CD1c-positive myeloid dendritic cell (primary cell): Measurements from ENCODE around the gene SLC7A7.
"Not testable (repeated sequence)": the region's sequence is repeated elsewhere in the genome, so short reads cannot be mapped to it uniquely, and the experiment has no call there.

ENCODE experiments used
- DNase-seq: peaks from one replicate; pipeline ENCODE4 v3.0.0-alpha.2; 2016; ENCODE audit errors: extremely low spot score

SLC7A7 gene

DNA sequence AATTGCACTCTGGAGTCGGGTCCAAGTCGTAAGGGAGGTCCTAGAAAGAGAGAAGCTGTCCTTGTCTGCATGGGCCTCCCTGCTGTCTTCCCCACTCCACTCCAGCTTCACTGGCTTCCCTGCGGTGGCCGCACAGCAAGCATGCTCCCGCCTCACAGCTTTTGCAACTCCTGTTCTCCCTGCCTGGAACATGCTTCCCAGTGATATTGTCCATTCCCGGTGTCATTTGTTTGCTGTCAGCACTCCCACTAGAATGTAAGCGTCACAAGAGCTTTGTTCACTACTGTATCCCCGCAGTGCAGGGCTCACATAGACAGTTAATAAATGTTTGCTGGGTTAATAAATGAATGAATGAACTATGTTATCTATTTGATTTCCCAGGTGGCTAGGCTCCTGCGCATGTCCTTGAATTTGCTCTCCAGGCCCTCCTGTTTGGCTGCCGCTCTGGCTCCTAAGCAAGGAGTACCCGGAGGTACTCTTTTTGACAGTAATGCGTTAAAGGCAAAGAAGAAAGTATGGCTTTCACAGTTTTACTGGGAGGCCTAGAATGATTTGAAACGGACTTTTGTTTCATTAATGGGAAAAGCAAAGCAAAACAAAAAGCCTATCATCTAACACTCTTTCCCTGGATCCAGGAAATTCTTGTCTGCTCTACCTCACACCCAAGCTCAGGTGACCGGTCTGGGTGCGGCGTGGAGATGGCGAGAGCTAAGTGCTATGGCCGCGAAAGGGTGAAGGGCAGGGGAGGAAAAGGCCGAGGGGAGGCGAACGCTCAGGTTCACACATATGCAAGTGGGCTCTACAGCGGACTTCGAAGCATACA lies 6.2 kb upstream of the SLC7A7 start:
- DNase-seq, result no peak

DNA sequence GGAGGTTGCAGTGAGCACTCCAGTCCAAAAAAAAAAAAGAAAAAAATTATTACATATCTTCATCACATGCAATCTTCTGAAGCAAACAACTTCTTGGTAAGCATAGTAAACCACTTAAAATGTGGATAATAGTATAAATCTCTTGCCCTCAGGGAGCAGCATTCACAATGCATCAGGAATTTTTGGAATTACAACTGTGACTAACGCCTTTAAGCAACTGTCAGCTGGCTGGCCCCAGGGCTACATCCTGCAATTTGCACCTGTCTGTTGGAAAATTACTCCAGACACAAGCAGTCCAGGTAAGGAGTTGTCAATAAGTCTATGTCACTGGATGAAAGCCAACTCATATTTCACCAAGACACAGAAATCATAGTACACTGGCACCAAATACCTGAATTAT lies 5.5 kb upstream of the SLC7A7 start:
- DNase-seq, result no peak

DNA sequence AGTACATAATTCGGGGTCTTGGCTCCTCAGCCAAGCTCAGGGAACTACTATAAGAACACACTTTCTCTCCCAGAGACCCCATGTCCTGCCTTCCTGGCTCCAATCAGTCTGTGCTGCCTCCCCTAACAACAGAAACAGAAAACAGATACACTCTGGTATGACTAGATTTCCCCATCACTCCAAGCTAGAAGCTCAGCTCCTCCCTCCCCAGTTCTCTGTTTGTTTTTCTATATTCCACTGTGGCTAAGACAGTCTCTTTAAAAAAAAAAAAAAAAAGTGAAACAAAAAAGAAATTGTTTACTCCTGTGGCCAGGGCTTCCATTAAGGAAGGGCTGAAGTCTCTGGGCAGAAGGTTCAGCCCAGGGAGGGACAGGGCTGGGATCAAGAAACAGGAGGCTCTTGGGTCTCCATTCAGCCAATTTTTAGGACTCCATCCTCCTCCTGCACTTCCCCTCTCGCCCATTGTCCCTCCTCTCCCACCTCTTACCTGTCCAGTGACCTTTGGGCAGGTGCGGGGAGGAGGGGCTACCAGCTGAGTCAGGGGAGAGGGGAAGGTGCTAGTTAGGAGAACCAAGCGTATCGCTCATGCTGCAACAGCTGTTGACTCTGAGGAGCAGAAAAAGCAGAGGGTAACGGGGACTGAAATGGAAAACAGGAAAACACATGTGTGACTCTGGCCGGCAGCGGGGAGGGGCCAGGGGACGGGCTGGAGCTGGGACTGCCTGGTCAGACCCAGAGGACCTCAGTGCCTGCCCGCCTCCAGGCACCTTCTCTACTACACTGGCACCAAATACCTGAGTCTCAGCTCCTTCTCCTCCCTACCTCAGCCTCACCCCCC lies 4.1 kb upstream of the SLC7A7 start:
- DNase-seq, result no peak

DNA sequence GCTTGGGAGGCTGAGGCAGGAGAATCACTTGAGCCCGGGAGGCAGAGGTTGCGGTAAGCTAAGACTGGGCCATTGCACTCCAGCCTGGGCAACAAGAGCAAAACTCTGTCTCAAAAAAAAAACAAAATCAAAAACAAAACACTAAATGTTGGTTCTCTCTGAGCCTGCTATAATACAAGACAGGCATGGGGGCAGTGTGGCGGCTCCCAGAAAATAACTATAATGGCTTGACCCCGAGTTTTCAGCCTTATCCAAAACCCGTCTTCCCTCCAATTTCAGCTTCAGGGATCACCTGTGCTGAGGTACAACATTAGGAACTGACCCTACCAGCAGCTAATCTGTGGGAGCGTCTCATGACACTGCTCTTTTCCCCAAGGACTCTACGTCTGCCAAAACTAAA lies 862 bp downstream of the SLC7A7 start:
- no peak for DNase-seq

DNA sequence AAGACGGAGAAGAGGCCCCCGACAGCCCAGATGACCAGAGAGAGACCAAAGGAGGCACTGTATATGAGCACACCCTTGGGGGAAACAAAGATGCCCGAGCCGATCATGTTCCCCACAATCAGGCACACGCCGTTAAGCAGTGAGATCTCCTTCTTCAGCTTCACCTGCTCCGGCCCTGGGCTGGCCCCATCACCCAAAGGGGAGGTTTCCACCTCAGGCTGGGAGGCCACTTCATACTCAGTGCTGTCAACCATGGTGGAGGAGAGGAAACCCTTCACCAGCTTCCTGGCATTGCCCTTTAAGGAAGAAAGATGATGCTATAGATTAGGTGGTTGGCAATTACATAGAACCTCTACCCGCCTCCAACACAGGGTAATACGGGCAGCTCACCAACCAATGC lies 2.1 kb downstream of the SLC7A7 start:
- no peak for DNase-seq

DNA sequence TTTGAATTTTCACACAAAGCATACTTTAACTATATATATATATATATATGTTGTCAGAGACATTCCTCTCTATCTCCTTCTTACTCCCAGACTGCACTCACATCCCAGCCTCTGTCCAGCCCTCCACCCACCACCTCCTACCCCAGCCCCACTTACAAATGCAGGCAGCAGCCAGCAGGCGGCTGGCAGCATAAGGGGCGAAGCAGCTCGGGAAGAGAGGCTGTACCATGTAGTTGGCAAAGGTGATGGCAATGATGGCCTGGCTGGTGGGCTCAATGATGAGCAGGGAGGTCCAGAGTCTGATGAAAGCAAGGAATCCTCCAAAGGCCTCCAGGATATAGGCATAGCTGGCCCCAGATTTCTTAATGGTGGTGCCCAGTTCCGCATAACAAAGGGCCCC lies 2.5 kb downstream of the SLC7A7 start:
- no peak for DNase-seq

DNA sequence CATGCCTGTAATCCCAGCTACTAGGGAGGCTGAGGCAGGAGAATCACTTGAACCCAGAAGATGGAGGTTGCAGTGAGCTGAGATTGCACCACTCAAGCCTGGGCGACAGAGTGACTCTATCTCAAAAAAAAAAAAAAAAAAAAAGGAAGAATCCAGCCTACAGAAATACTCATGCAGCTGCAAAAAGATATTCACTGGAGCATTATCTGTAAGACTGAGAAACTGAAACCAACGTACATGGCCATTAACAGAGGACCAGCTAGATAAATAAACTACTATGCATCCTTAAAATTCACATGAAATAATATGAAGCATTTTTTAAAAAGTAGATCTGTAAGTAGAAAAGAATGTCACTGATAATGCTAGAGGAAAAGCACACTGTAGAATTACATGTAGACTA lies 3.5 kb downstream of the SLC7A7 start:
- DNase-seq, result peak; percentile 48

DNA sequence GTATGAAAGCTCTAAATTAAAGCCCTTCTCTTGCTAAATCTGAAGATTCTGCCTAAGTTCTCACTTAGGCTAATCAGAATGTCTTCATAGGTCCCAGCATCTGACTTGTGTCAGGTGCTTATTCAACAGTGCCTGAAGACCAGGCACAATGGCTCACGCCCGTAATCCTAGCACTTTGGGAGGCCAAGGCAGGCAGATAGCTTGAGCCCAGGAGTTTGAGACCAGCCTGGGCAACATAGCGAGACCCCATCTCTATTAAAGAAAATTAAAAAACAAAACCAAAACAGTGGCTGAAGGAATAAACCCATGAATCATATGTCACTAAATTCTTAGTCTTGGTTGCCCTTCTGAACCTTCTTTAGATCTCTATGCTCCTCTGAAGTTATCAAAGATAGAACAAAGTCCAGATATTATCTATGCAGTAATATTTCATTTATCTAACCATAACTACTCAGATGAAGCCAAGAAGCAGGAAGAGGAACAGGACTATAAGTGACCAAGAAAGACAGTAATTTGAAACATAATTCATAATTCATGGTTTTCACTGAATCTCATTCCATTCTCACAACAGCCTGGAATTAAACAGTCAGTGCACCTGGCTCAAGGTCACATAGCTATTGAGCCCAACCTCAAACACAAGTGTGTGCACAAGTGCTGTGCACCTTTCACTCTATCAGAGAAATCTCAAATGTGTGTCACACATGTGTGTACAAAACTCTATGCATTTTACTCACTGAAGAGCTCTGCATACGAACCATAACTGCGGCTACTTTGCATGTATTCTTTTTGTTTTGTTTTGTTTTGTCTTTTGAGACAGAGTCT lies 6.6 kb downstream of the SLC7A7 start:
- DNase-seq, result no peak

DNA sequence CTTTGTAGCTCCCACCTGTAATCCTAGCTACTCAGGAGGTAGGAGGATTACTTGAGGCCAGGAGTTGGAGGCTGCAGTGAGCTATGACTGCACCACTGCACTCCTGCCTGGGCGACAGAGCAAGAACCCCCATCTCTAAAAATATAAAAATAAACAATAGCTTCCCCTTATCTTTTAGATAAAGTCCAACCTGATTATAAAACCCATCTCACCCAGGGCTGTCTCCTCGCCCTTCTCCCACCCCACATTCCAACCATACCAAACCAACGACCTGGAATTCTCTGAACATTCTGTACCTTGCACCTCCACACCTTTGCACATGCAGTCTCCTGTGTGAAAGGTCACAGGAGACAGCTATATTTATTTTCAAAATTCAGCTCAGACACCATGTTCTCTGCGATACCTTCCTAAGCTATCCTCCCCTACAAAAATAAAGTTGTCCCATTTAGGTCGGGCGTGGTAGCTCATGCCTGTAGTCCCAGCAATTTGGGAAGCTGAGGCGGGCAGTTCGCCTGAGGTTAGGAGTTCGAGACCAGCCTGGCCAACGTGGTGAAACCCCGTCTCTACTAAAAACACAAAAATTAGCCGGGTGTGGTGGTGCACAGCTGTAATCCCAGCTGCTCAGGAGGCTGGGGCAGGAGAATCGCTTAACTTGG lies 7.7 kb downstream of the SLC7A7 start:
- no peak for DNase-seq

DNA sequence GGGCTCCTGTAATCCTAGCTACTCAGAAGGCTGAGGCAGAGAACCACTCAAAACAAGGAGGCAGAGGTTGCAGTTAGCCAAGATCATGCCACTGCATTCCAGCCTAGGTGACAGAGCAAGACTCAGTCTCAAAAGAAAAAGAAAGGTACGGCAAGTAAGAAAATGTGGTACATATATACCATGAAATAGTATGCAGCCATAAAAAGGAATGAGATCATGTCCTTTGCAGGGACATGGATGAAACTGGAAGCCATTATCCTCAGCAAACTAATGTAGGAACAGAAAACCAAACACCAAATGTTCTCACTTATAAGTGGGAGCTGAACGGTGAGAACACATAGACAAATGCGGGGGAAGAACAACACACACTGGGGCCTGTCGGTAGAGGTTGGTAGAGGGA lies 10.0 kb downstream of the SLC7A7 start:
- DNase-seq, result not testable (repeated sequence)

DNA sequence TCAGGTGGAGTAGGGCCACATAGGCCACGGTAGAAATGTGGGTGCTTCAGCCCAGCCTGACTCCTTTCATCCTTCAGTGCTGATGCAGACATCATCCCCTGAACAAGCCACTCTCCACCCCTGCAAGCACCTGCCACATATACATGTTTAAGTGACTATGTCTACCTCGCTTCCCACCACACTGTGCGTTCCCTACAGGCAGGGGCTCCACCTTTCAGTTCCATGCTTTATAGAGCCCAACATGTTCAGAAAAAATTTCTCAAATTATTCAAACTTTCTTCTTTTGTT lies 11.6 kb downstream of the SLC7A7 start:
- DNase-seq, result no peak

DNA sequence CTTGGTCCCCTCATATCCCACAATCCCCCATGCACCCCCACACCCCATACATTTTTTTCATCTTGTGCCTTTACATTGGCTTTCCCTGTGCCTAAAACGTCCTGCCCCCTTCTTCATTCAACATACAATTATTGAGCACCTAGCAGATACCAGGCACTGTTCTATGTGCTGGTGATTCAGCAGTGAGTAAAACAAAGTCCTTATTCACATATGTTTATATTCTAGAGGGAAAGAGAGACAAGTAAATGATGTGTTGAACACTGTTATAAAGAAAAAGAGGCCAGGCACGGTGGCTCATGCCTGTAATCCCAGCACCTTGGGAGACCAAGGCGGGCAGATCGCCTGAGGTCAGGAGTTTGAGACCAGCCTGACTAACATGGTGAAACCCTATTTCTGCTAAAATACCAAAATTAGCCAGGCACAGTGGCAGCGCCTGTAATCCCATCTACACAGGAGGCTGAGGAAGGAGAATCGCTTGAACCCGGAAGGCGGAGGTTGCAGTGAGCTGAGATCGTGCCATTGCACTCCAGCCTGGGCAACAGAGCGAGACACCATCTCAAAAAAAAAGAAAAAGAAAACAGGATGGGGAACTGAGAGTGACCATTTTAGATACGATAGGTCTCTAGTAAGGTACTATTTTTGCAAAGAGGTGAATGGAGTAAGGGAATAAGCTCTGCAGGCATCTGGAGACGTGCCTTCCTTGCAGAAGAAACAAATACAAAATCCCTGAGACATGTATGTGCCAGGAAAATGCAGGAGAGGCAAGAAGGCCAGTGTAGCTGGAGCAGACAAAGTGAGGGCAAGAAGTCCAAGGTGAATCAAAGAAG lies 12.2 kb downstream of the SLC7A7 start:
- no peak for DNase-seq

DNA sequence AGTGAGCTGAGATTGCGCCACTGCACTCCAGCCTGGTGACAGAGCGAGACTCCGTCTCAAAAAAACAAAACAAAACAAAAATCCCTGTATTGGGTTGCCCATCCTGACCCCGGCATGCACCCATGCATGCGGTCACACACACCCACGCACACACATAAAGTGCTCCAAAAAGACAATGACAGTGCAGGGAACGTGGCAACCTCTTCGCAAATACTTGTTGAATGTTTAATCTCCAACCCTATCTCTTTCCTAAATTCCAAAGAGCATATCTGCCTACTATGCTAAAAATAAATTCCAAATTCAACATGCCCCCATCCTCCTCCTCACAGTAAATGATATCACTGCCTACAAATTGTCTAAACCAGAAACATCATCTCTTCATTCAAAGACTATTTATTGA lies 13.5 kb downstream of the SLC7A7 start:
- peak; percentile 57 for DNase-seq

DNA sequence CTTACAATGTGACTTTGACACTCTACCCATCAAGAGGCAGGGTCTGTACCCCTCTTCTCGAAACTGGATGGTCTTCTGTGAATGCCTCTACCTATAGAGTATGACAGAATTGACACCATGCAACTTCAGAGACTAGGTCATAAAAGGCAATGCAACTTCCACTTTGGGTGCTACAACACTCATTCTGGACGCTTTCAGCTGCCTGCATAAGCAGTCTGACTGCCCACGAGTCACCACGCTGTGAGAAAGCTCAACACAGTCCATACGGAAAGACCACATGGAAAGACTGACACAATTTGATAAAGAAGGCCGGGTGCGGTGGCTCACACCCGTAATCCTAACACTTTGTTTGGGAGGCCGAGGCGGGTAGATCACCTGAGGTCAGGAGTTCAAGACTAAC lies 14.9 kb downstream of the SLC7A7 start:
- peak; percentile 65 for DNase-seq

DNA sequence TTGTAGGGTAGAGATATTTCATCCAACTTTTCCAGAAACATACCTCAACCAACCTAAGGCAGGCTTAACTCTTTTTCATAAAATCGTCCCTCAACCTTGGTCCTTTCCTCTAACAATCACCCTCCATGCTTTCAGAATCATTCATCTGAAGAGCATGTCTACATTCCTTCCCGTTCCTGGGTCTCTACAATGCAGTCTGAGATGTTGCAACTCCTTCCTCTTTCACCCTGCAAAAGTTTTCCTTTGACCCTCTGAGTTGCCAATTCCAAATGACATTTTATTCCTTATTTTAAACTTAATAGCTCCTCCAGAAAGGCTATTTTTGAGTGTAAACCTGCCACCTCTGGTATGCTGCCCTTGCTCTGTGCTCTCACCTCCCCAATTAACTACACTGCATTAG lies 16.7 kb downstream of the SLC7A7 start:
- DNase-seq, result peak; percentile 81

DNA sequence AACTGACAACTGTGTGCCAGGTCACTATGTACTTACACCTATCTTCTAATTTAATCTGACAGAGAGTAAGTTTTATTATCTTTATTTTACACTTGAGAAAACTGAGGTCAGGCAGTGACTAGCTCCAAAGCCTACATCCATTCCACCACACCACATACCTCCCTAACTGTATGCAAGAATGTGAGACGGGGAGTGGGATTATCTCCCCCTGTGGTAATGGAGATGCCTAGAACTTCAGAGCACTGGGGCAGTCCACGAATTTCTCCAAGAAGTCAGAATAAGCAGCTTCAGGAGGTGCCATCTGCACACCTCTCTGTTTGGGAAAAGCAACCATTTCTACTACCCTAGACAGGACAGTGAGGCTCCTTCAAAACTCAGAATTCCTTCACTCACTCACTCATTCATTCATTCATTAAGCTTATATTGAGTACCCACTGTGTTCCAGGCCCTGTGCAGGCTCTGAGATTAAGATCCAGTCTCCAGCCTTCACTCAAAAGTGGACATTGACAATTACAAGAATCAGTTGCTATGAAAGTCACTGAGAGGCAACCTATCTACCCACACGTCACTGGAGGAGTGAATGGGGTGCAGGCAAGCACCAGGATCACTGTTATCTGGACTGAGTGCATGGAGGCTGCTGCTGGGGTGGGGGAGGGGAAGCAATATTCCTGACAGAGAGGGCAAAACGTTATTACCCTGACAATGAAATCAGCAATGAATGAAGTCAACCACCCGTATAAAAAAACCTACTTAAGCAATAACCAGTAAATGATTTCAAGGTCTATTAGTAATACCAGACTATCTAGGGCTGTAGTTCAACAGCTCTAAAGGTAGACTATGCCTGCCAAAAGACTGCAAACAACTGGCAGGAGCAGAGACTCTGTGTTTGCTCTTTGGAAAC lies 18.0 kb downstream of the SLC7A7 start:
- no peak for DNase-seq

DNA sequence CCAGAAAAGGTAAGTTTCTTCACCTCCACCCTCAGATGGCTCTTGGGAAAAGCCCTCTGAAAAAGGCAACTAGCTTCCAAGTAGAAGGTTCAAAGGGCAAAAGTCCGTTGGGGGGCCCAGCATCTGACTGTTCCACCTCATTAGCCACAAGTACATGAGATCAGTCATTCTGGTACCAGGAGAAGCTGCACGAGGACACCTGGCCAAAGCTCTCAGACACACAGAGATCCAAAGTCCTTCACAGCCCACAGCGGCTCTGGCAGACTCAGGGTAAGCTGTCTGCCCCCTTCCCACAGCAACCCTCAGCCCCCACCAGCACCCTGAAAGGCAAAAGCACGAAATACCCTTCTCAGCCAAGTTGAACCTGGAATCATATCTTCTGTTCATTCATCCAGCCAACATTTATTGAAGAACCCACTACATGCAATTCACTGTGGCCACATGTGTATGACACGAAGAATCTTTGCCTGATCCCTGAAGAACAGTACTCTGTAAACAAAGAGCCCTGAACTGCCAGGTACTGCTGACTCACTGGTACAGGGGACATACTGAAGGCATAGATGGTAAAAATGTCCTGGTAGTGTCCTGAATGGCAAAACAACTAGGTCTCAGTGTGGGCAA lies 19.0 kb downstream of the SLC7A7 start:
- DNase-seq, result no peak

DNA sequence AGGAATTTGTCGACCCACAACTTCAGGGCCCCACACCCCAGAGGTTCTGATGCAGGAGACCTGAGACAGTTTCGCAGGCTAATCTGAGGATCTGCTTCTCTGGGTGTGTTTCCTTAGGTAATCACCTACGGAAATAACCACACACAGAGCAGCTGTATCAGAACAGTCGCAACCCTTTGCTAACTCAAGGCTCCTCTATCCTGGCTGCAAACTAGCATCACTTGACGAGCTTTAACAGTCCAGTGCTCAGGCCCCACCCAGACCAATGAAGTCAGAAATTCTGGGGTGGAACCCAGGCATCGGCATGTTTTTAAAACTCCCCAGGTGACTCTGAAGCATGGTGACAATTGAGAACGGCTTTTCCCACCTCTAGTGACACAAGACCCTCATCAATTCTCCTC lies 20.7 kb downstream of the SLC7A7 start:
- DNase-seq, result no peak

DNA sequence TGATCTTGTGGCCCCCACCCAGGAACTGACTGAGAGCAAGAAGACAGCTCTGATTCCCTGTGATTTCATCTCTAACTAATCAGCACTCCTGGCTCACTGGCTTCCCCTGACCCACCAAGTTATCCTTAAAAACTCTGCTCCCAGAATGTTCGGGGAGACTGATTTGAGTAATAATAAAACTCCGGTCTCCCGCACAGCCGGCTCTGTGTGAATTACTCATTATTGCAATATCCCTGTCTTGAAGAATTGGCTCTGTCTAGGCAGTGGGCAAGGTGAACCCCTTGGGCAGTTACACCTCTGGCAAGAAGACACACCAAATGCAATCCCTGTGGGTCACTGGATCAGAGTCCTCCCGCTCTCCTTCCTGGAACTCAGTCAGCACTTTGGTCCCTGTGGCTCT lies 21.3 kb downstream of the SLC7A7 start:
- DNase-seq, result no peak

DNA sequence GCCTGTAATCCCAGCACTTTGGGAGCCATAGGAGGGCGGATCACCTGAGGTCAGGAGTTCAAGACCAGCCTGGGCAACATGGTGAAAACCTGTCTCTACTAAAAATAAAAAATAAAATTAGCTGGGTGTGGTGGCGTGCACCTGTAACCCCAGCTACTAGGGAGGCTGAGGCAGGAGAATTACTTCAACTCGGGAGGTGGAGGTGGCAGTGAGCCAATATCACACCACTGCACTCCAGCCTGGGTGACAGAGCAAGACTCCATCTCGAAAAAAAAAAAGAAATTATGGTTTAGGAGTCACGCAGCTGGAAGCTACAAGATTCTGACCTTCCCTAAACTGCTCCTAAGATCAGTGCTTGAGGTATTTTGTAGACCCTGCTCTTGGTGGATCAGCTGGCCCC lies 21.7 kb downstream of the SLC7A7 start:
- DNase-seq, result not testable (repeated sequence)
